Measurements from ENCODE around the gene EIF2D. TPM values are rescaled to one million over a fixed set of nuclear protein-coding genes. Genes with fewer than 3 reads are reported as not detected.

EIF2D gene
- total RNA-seq, 2 donors from 2014 or later = 25.9 to 55.4 TPM

- Histone ChIP-seq H3K27me3 (no peaks in the 10 kb centered on the region), H3K9me3 (no peaks in the 10 kb centered on the region), H3K4me3 (no peak overlapping the region), H3K27ac (peak overlapping the region in 1 of 4 donors; percentile 21), H3K4me1 (peaks cover 11% of the 10 kb centered on the region), H3K36me3 (replicated peaks in 1 of 2; ENCODE audit: insufficient read depth in 1 of 2, low read depth in 2 of 2) (peaks cover 0 to 2% of the 10 kb centered on the region in 2 donors)
- no peak for DNase-seq
- TF ChIP-seq POLR2A (IDR thresholded peaks at IDR 0.05) = no peak
- TF ChIP-seq CTCF (IDR thresholded peaks at IDR 0.05) = no peak
- no peak for ATAC-seq
- intact Hi-C loops (cut with DNase I) = no loop called here
- WGBS, 2 donors = 78 to 87% methylated on average over 4 of the region's 4 CpGs
Observed at GRCh38 chr1:206578978-206579374, 33.3 kb downstream of the EIF2D start.

GRCh38 chr1:206578068-206578977 lies 33.9 kb downstream of the EIF2D start:
- WGBS, 2 donors = 68 to 78% methylated on average over 10 of the region's 10 CpGs
- Histone ChIP-seq H3K4me3 (no peak overlapping the region), H3K27me3 (no peaks in the 10 kb centered on the region), H3K36me3 (replicated peaks in 1 of 2; ENCODE audit: insufficient read depth in 1 of 2, low read depth in 2 of 2) (no peaks in the 10 kb centered on the region), H3K27ac (no peak overlapping the region), H3K4me1 (peaks cover 8% of the 10 kb centered on the region), H3K9me3 (no peaks in the 10 kb centered on the region)
- ATAC-seq = no peak
- no peak for DNase-seq
- intact Hi-C loops (cut with DNase I) = no loop called here
- TF ChIP-seq POLR2A (IDR thresholded peaks at IDR 0.05) (no peak), CTCF (IDR thresholded peaks at IDR 0.05) (no peak)

- Histone ChIP-seq H3K27ac (no peak overlapping the region), H3K4me3 (no peak overlapping the region), H3K36me3 (replicated peaks in 1 of 2; ENCODE audit: insufficient read depth in 1 of 2, low read depth in 2 of 2) (no peaks in the 10 kb centered on the region), H3K27me3 (no peaks in the 10 kb centered on the region), H3K9me3 (no peaks in the 10 kb centered on the region), H3K4me1 (peaks cover 6% of the 10 kb centered on the region)
- DNase-seq (no peak), ATAC-seq (no peak)
- no peak for TF ChIP-seq CTCF (IDR thresholded peaks at IDR 0.05)
- intact Hi-C loops (cut with DNase I) = no loop called here
- WGBS, 2 donors = 67 to 68% methylated on average over 4 of the region's 4 CpGs
Observed at GRCh38 chr1:206577626-206578025, 34.6 kb downstream of the EIF2D start.

GRCh38 chr1:206575894-206576737 lies 36.1 kb downstream of the EIF2D start:
- no peaks in the 10 kb centered on the region for H3K36me3 ChIP-seq (replicated peaks in 1 of 2; ENCODE audit: insufficient read depth in 1 of 2, low read depth in 2 of 2)
- H3K9me3 ChIP-seq = no peaks in the 10 kb centered on the region
- TF ChIP-seq CTCF (IDR thresholded peaks at IDR 0.05) (no peak), POLR2A (IDR thresholded peaks at IDR 0.05) (no peak)
- ATAC-seq (no peak), DNase-seq (no peak)
- H3K27ac ChIP-seq = peak overlapping the region in 2 of 4 donors; percentile 4 to 80
- intact Hi-C loops (cut with DNase I) = no loop called here
- H3K27me3 ChIP-seq = no peaks in the 10 kb centered on the region
- H3K4me1 ChIP-seq = no peaks in the 10 kb centered on the region
- H3K4me3 ChIP-seq = no peak overlapping the region
- WGBS, 2 donors = 86 to 93% methylated on average over 3 of the region's 3 CpGs

Measured in body of pancreas (tissue), 4 donors.